Kidney (tissue), 14 donors: ENCODE results near the gene DNM2. TPM values are rescaled to one million over a fixed set of nuclear protein-coding genes. Genes with fewer than 3 reads are reported as not detected.

ENCODE experiments used
- DNase-seq, 5 donors: peaks; one replicate each; pipeline ENCODE4 v3.0.0-alpha.2; 2013 to 2020
- FAIRE-seq: peaks from 2 replicates; lab custom pipeline; 2012; peaks lifted over from hg19 to GRCh38; lab: Jason Lieb, UNC
- H3K27ac ChIP-seq, 2 donors: one replicate each; pipeline ENCODE4 v1.7.0; 2013; ENCODE audit warnings: low read depth in 2 of 2, low read length in 2 of 2, inconsistent platforms in 1 of 2
- H3K27me3 ChIP-seq: one replicate; pipeline ENCODE4 v1.7.1; 2013; ENCODE audit warnings: low read length, inconsistent platforms; ENCODE audit not compliant: control insufficient read depth, insufficient read depth
- H3K36me3 ChIP-seq, 3 donors: one replicate each; pipeline versions ENCODE4 v1.7.0 to v1.7.1; 2013; ENCODE audit warnings: low read length in 3 of 3, control low read depth in 1 of 3, inconsistent platforms in 1 of 3; ENCODE audit not compliant: insufficient read depth in 3 of 3, control insufficient read depth in 2 of 3
- H3K4me1 ChIP-seq, 3 donors: one replicate each; pipeline versions ENCODE4 v1.7.0 to v1.7.1; 2013; ENCODE audit warnings: low read length in 3 of 3, inconsistent platforms in 1 of 3, low read depth in 1 of 3; ENCODE audit not compliant: control insufficient read depth in 2 of 3, insufficient read depth in 2 of 3
- H3K4me3 ChIP-seq, 3 donors: one replicate each; pipeline versions ENCODE4 v1.7.0 to v1.8.1; 2013; ENCODE audit warnings: low read length in 3 of 3, control low read depth in 1 of 3, inconsistent platforms in 1 of 3
- H3K9ac ChIP-seq, 3 donors: one replicate each; pipeline versions ENCODE4 v1.7.0 to v1.7.1; 2013; ENCODE audit warnings: low read length in 3 of 3, control low read depth in 1 of 3, inconsistent platforms in 1 of 3
- H3K9me3 ChIP-seq, 3 donors: one replicate each; pipeline versions ENCODE4 v1.7.0 to v1.7.1; 2013; ENCODE audit warnings: low read length in 3 of 3, control low read depth in 1 of 3, inconsistent platforms in 1 of 3; ENCODE audit not compliant: control insufficient read depth in 2 of 3, insufficient read depth in 1 of 3
- CTCF ChIP-seq: IDR thresholded peaks from 3 replicates; pipeline ENCODE4 v1.5.1; 2012; ENCODE audit warnings: mild to moderate bottlenecking, moderate library complexity, borderline replicate concordance; ENCODE audit not compliant: insufficient read depth; ENCODE audit errors: extremely low read depth
- intact Hi-C: fragments of 100-400 bp; cut with DNase I; formaldehyde crosslinking; loops from one replicate; pipeline ENCODE4 v1.11.1; 2022
- polyA plus RNA-seq: library from polyadenylated mRNA; stranded (reverse); fragments of 350-450 nt; fragmentation: Illumina TruSeq; extraction: RNeasy Lipid Tissue Mini Kit (QIAGEN cat#74804); gene quantifications from one replicate; pipeline ENCODE4 v1.2.3, GENCODE V29; 2014; ENCODE audit warnings: low read depth, low replicate concordance; ENCODE audit not compliant: insufficient read depth
- total RNA-seq: library from RNA; stranded (reverse); fragmentation: NEBNext Ultra II Directional; extraction: Animal tissue kit (Norgen Biotek cat#: 25700); gene quantifications from one replicate; pipeline ENCODE4 v1.2.1, GENCODE V29; 2021
- donor health status: control.
- donor health status: control.
- donor health status: control.
- donor health status: control.
- donor health status: control.
- donor health status: DM: yes; HTN: yes; CAD: no.
- donor health status: Normal renal cell carcinoma (clear cell type).

Gene DNM2
- total and polyA plus RNA-seq, 2 donors from 2014 or later: 79.0 to 226 TPM

GRCh38 chr19:10862561-10863106 lies 144.8 kb downstream of the DNM2 start:
- peak overlapping the region in 1 of 3 donors; percentile 65 for H3K9ac ChIP-seq
- no peaks in the 10 kb centered on the region for H3K27me3 ChIP-seq
- H3K27ac ChIP-seq: peak overlapping the region; percentile 40 to 67
- H3K4me1 ChIP-seq: peaks cover 0 to 3% (median 2%) of the 10 kb centered on the region in 3 donors
- DNase-seq (no peak), FAIRE-seq (no peak)
- TF ChIP-seq CTCF: no peak
- H3K9me3 ChIP-seq: no peaks in the 10 kb centered on the region
- H3K4me3 ChIP-seq: peak overlapping the region in 1 of 3 donors; percentile 41
- intact Hi-C loops: no loop called here
- no peaks in the 10 kb centered on the region for H3K36me3 ChIP-seq

GRCh38 chr19:10863107-10863717 lies 145.3 kb downstream of the DNM2 start:
- no peak for FAIRE-seq
- Histone ChIP-seq H3K4me3 (peak overlapping the region in 1 of 3 donors; percentile 41), H3K36me3 (no peaks in the 10 kb centered on the region), H3K9ac (peak overlapping the region in 1 of 3 donors; percentile 65), H3K4me1 (peaks cover 0 to 3% (median 2%) of the 10 kb centered on the region in 3 donors), H3K27me3 (no peaks in the 10 kb centered on the region), H3K27ac (peak overlapping the region; percentile 40 to 67), H3K9me3 (no peaks in the 10 kb centered on the region)
- intact Hi-C loops: no loop called here
- no peak for TF ChIP-seq CTCF
- peak in 4 of 5 donors; percentile 44 to 81 (median 68) for DNase-seq

GRCh38 chr19:10864538-10864899 lies 146.6 kb downstream of the DNM2 start:
- intact Hi-C loops: no loop called here
- peak; percentile 83 to 93 (median 86) for DNase-seq
- Histone ChIP-seq H3K9ac (no peak overlapping the region), H3K4me3 (no peak overlapping the region), H3K4me1 (peaks cover 0 to 3% (median 2%) of the 10 kb centered on the region in 3 donors), H3K36me3 (no peaks in the 10 kb centered on the region), H3K27ac (no peak overlapping the region), H3K27me3 (no peaks in the 10 kb centered on the region), H3K9me3 (no peaks in the 10 kb centered on the region)
- TF ChIP-seq CTCF: peak; percentile 92
- no peak for FAIRE-seq
